Measurements from ENCODE around the gene SEMA6B.

SEMA6B gene, protein sequence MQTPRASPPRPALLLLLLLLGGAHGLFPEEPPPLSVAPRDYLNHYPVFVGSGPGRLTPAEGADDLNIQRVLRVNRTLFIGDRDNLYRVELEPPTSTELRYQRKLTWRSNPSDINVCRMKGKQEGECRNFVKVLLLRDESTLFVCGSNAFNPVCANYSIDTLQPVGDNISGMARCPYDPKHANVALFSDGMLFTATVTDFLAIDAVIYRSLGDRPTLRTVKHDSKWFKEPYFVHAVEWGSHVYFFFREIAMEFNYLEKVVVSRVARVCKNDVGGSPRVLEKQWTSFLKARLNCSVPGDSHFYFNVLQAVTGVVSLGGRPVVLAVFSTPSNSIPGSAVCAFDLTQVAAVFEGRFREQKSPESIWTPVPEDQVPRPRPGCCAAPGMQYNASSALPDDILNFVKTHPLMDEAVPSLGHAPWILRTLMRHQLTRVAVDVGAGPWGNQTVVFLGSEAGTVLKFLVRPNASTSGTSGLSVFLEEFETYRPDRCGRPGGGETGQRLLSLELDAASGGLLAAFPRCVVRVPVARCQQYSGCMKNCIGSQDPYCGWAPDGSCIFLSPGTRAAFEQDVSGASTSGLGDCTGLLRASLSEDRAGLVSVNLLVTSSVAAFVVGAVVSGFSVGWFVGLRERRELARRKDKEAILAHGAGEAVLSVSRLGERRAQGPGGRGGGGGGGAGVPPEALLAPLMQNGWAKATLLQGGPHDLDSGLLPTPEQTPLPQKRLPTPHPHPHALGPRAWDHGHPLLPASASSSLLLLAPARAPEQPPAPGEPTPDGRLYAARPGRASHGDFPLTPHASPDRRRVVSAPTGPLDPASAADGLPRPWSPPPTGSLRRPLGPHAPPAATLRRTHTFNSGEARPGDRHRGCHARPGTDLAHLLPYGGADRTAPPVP

DNA sequence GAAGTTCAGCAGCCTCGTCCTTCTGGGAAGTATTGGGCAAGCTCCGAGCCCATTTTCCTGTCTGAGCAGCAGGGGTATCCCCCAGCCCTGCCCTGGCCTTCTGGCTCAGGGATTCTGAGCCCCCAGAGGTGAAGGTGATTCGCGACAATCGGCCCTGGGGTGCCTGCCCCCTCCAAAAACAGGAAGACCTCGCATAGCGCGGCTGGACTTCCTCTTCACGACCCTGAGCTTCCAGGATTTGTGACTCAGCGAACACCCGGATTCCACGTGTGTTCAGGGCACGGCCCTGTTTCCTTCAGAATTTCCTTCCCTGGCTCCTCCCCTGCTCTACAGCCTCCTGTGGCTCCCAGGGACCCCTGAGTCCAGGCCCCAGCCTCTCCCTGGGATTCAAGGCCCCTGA, at the start of gene SEMA6B:
Gene SEMA6B, minus strand, starts transcription at position 116 of the 400 bp plus-strand sequence. CDS start 1,227 bp downstream, outside the sequence.
- no peaks in the 10 kb centered on the region for H3K9me3 Mint-ChIP-seq
- H3K27me3 Mint-ChIP-seq = no peaks in the 10 kb centered on the region
- H3K27ac Mint-ChIP-seq = no peak within 1 kb of the TSS
- no peak for DNase-seq
- H3K4me1 Mint-ChIP-seq (ENCODE audit: low read depth) = no peaks in the 10 kb centered on the region
- no peak within 1 kb of the TSS for H3K4me3 Mint-ChIP-seq
- no peaks in the 10 kb centered on the region for H3K36me3 Mint-ChIP-seq (ENCODE audit: low read depth)

DNA sequence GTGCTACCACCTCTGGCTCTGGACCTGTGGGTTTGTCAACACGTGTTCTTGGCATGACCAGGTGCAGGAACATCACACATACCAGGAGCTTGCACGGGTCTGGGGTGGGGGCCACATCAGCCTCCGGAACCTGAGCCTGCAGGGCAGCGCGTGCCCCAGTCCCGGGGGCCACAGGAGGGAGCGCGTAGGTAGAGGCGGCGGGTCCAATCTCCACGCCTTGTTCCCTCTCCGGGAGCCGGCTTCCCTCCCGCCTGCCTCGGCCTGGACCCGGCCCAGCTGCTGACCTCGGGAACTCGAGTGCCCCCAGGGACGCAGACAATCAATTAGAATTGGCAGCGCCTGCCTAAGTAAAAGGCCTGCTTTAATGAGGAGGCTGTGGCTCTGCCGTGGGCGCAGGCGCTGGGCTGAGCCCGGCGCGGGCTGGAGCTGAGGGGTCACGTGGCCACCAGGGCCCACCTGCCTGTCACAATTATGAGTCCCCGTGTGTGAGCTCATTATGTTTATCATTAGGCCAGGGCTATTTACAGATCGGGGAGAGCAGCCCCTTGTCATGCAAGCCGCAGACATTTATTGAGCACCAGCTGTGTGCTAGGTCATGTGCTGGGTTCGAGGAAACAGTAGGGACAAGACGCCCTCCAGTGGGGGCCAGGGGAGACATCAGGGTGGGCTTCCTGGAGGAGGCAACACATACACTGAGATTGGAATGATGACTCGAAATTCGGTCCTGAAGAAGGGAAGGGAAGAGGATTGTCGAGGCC, 47.6 kb upstream of the SEMA6B start:
- no peaks in the 10 kb centered on the region for H3K4me1 Mint-ChIP-seq (ENCODE audit: low read depth)
- no peaks in the 10 kb centered on the region for H3K9me3 Mint-ChIP-seq
- H3K27ac Mint-ChIP-seq = no peak overlapping the region
- H3K36me3 Mint-ChIP-seq (ENCODE audit: low read depth) = no peaks in the 10 kb centered on the region
- no peak for DNase-seq
- H3K4me3 Mint-ChIP-seq = no peak overlapping the region
- peaks cover 36% of the 10 kb centered on the region for H3K27me3 Mint-ChIP-seq

DNA sequence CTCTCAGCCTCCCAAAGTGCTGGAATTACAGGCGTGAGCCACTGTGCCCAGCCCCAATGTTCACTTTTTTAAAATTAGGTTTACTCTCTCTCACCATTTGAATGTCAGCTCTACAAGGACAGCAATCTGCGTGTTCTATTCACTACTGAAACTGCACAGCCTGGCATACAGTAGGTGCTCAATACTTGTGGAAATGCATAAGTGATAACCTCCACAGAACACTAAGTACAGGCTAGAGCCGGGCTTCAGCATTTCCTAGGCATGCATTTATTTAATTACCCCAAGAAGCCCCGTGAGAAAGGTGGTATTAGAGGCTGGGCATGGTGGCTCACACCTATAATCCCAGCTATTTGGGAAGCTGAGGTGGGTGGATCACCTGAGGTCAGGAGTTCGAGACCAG, 46.7 kb upstream of the SEMA6B start:
- H3K4me3 Mint-ChIP-seq = no peak overlapping the region
- peaks cover 40% of the 10 kb centered on the region for H3K27me3 Mint-ChIP-seq
- no peaks in the 10 kb centered on the region for H3K4me1 Mint-ChIP-seq (ENCODE audit: low read depth)
- DNase-seq = no peak
- H3K36me3 Mint-ChIP-seq (ENCODE audit: low read depth) = no peaks in the 10 kb centered on the region
- H3K27ac Mint-ChIP-seq = no peak overlapping the region
- no peaks in the 10 kb centered on the region for H3K9me3 Mint-ChIP-seq

DNA sequence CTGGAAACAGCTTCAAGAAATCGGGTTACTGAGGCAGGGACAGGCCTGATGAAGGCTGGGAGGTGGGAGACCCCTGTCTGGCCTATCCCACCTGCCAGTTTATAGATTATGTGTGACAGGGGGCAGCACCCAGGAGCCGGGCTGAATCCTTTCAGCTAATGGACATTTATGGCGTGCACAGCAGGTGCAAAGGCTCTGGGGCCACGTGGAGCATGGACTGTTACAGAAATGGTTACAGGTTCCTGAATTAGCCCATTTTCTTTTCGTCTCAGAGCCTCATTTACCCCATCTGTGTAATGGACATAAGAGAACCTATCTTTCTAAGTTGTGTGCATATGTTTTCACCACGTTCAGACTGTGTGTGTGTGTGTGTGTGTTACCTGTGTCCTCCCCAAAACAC, 45.4 kb upstream of the SEMA6B start:
- no peaks in the 10 kb centered on the region for H3K36me3 Mint-ChIP-seq (ENCODE audit: low read depth)
- no peaks in the 10 kb centered on the region for H3K4me1 Mint-ChIP-seq (ENCODE audit: low read depth)
- no peak for DNase-seq
- no peak overlapping the region for H3K27ac Mint-ChIP-seq
- H3K9me3 Mint-ChIP-seq = no peaks in the 10 kb centered on the region
- no peak overlapping the region for H3K4me3 Mint-ChIP-seq
- peaks cover 40% of the 10 kb centered on the region for H3K27me3 Mint-ChIP-seq

DNA sequence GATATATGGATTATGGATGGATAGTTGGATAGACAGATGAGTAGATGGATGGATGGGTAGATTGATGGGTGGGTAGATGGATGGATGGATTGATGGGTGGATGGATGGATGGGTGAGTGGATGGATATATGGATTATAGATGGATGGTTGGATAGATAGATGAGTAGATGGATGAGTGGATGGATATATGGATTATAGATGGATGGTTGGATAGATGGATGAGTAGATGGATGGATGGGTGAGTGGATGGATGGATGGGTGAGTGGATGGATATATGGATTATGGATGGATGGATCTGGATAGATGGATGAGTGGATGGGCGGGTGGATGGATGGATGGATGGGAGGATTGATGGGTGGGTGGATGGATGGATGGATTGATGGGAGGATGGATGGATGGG, 43.4 kb upstream of the SEMA6B start:
- peaks cover 49% of the 10 kb centered on the region for H3K27me3 Mint-ChIP-seq
- H3K4me1 Mint-ChIP-seq (ENCODE audit: low read depth) = peaks cover 4% of the 10 kb centered on the region
- no peaks in the 10 kb centered on the region for H3K36me3 Mint-ChIP-seq (ENCODE audit: low read depth)
- no peaks in the 10 kb centered on the region for H3K9me3 Mint-ChIP-seq
- DNase-seq = no peak
- H3K27ac Mint-ChIP-seq = no peak overlapping the region
- H3K4me3 Mint-ChIP-seq = no peak overlapping the region

DNA sequence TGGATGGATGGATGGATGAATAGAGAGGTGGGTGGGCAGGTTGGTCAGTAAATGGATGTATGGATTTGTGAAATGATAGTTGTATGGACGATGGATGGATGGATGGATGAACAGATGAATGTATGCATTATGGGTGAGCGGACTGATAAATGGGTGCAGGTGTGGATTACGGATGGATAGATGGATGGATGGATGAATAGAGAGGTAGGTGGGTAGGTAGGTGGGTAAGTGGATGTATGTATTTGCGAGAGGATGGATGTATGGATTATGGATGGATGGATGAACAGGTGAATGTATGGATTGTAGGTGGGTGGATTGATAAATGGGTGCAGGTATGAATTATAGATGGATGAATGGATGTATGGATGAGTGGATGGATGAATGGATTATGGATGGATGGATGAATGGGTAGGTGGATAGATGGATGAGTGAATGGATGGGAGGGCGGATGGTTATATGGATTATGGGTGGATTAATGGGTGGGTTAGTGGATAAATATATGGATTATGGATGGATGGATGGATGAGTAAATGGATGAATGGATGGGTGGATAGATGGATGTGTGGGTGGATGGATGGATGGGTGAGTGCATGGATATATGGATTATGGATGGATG, 42.8 kb upstream of the SEMA6B start:
- H3K36me3 Mint-ChIP-seq (ENCODE audit: low read depth) = no peaks in the 10 kb centered on the region
- H3K27ac Mint-ChIP-seq = no peak overlapping the region
- H3K4me1 Mint-ChIP-seq (ENCODE audit: low read depth) = peaks cover 7% of the 10 kb centered on the region
- no peaks in the 10 kb centered on the region for H3K9me3 Mint-ChIP-seq
- H3K27me3 Mint-ChIP-seq = peaks cover 48% of the 10 kb centered on the region
- H3K4me3 Mint-ChIP-seq = no peak overlapping the region
- no peak for DNase-seq

DNA sequence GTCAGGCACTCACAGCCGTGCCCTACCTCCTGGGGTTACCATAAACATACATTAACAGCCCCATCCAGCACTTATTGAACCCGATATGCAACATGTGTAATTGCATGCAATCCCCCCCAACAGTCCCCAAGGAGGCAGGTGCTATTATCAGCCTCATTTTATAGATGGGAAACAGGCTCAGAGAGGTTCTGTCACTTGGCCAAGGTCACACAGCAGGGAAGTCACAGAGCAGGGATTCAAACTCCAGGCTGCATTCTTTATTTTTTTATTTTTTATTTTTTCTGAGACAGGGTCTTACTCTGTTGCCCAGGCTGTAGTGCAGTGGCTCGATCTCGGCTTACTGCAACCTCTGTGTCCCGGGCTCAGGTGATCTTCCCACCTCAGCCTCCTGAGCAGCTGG, 41.4 kb upstream of the SEMA6B start:
- H3K36me3 Mint-ChIP-seq (ENCODE audit: low read depth) = no peaks in the 10 kb centered on the region
- no peak for DNase-seq
- H3K27ac Mint-ChIP-seq = no peak overlapping the region
- H3K27me3 Mint-ChIP-seq = peaks cover 49% of the 10 kb centered on the region
- no peak overlapping the region for H3K4me3 Mint-ChIP-seq
- H3K9me3 Mint-ChIP-seq = no peaks in the 10 kb centered on the region
- peaks cover 8% of the 10 kb centered on the region for H3K4me1 Mint-ChIP-seq (ENCODE audit: low read depth)

DNA sequence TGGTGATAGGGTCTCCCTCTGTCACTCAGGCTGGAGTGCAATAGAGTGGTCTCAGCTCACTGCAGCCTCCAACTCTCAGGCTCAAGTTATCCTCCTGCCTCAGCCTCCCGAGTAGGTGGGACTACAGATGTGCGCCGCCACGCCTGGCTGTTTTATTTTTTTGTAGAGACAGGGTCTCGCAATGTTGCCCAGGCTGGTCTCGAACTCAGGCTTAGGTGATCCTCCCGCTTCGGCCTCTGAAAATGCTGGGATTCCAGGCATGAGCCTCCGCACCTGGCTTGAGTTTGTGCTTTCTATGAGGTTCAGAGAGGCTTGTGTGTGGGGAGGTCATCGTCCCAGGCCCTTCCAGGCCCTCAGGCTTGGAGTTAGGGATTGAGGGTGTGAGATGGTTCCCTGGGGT, 40.6 kb upstream of the SEMA6B start:
- DNase-seq = no peak
- Mint-ChIP-seq H3K4me3 (no peak overlapping the region), H3K4me1 (ENCODE audit: low read depth) (peaks cover 8% of the 10 kb centered on the region), H3K36me3 (ENCODE audit: low read depth) (no peaks in the 10 kb centered on the region), H3K27me3 (peaks cover 52% of the 10 kb centered on the region), H3K27ac (no peak overlapping the region), H3K9me3 (no peaks in the 10 kb centered on the region)

DNA sequence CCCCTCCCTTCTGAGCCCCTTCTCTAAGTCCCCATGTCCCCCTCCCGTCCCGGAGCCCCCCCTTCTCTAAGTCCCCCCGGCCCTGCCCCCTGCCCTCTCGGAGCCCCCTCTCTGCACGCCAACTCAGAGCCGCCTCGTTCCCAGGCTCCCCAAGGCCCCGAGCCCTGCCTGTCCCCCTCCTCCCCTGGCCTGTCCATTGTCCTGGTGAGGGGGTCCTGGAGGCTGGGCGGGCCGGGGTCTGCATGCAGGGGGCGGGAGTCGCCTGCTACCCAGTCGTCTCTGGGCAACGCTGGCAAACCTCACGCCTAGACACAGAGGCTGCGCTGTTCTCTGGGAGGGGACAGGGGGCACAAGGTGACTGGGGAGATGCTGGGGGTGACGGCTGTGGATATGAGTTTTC, 39.2 kb upstream of the SEMA6B start:
- Mint-ChIP-seq H3K27ac (no peak overlapping the region), H3K4me3 (peak overlapping the region; percentile 25), H3K4me1 (ENCODE audit: low read depth) (peaks cover 8% of the 10 kb centered on the region), H3K36me3 (ENCODE audit: low read depth) (no peaks in the 10 kb centered on the region), H3K9me3 (no peaks in the 10 kb centered on the region), H3K27me3 (peaks cover 58% of the 10 kb centered on the region)
- no peak for DNase-seq

DNA sequence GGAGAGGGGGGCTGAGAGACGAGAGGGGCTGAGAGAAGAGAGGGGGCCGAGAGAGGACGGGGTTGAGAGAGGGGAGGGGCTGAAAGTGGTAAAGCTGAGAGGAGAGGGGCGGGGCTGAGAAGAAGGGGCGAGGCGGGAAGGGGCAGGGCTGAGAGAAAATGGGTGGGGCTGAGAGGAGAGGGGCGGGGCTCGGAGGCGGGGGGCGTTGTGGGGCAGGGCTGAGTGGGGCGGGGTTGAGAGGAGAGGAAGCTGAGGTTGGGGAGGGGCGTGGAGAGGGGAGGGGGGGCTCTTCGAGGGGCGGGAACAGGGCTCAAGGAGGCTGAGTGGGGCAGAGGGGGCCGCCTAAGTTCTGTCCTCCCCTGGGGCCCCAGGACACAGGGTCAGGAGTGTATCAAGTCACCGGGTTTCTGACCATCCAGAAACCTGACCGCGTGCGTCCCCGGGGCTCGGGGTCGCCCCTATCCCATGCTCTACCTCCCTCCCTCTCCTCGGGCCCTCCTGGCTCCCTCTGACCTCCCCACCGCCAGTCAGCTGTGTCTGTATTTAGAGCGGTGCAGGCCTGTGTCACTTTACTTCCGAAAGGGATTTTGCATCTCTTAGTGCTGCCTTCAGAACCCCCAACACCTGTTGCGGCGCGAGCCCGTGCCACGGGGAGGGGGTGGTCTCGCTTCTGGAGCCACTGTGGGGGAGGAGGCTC, 38.6 kb upstream of the SEMA6B start:
- peak; percentile 52 for DNase-seq
- H3K9me3 Mint-ChIP-seq = no peaks in the 10 kb centered on the region

DNA sequence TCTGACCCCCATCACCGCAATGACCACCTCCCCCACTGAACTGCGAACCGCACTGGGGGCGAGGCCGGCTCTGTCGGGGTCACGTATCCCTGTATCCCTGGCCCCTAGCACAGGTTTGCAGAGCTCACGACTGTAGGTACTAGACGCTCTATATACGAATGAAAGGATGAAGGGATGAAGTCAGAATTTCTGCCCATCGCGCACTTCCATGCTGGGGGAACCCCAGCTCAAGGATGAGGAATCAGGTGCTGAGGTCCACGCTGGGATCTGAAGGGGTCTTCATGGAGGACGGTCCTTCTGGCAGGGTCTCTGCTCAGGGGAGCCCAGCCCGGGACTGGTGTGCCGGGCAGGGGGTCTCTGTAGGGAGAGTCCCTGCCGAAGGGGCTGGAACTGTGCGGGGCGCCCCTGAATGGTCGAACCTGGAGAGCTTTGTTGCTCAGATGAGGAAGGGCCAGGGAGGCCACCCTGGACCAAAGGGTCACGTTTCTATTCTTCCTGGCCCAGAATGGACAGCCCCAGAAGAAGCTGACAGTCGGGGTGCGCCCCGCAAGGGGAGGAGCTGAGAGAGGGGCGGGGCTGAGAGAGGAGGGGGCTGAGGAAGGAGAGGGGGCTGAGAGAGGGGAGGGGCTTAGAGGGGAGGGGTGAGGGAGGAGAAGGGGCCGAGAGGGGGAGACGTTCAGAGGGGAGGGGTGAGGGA, 37.9 kb upstream of the SEMA6B start:
- no peak overlapping the region for H3K4me3 Mint-ChIP-seq
- no peaks in the 10 kb centered on the region for H3K9me3 Mint-ChIP-seq
- H3K27ac Mint-ChIP-seq = no peak overlapping the region
- H3K27me3 Mint-ChIP-seq = peaks cover 64% of the 10 kb centered on the region
- H3K36me3 Mint-ChIP-seq (ENCODE audit: low read depth) = no peaks in the 10 kb centered on the region
- no peak for DNase-seq
- peaks cover 8% of the 10 kb centered on the region for H3K4me1 Mint-ChIP-seq (ENCODE audit: low read depth)

More for the DNA sequence above, 38.6 kb upstream of the SEMA6B start:
- no peak overlapping the region for H3K27ac Mint-ChIP-seq
- H3K27me3 Mint-ChIP-seq = peaks cover 58% of the 10 kb centered on the region
- H3K4me1 Mint-ChIP-seq (ENCODE audit: low read depth) = peaks cover 8% of the 10 kb centered on the region
- no peaks in the 10 kb centered on the region for H3K36me3 Mint-ChIP-seq (ENCODE audit: low read depth)
- peak overlapping the region; percentile 25 for H3K4me3 Mint-ChIP-seq

DNA sequence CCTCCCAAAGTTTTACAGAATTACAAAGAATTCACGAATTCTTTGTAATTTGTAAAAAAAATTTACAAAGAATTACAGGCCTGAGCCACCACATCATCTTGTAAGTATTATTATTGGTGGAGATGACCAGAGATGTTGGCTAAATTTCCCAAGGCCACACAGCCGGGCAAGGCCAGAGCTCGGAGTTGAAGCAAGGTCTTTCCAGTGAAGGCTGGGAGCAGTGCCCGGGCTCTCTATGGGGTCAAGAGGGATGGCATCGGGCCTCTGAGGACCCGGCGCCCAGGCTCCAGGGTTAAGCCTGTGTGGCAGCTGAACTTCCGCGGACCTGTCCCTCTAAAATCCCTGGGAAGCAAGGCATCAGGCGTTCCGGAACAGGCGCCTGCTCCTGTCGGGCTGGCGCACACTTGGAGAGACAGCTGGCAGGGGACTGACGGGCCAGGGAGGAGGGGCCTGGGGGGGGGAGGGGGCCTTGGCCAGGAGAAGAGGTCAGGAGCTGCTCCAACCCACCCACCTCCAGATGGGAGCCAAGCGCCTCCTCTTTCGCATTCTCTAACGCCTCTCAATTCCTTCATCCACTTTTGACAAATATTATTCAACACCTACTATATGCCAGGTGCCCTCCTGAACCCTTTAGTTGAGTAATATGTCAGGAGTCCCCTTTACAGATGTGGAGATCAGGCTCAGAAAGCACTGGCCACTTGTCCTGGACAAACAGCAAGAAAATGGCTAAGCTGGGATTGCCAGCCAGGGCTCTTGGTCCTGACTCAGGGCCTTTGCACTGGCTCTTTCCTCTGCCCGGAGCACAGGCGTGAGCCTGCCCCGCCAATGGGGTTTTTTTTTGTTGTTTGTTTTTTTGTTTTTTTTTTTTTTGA, 36.8 kb upstream of the SEMA6B start:
- Mint-ChIP-seq H3K36me3 (ENCODE audit: low read depth) (no peaks in the 10 kb centered on the region), H3K4me3 (no peak overlapping the region), H3K9me3 (no peaks in the 10 kb centered on the region), H3K4me1 (ENCODE audit: low read depth) (peaks cover 8% of the 10 kb centered on the region), H3K27me3 (peaks cover 66% of the 10 kb centered on the region), H3K27ac (no peak overlapping the region)
- no peak for DNase-seq
